Ammon's horn (tissue), 1 donor: ENCODE results near the gene TGM5.
"Not testable (repeated sequence)": the region's sequence is repeated elsewhere in the genome, so short reads cannot be mapped to it uniquely, and the experiment has no call there.

Source experiments
- DNase-seq: peaks from one replicate; pipeline ENCODE4 v3.0.0-alpha.2; 2016; ENCODE audit warnings: low spot score

TGM5 gene

DNA sequence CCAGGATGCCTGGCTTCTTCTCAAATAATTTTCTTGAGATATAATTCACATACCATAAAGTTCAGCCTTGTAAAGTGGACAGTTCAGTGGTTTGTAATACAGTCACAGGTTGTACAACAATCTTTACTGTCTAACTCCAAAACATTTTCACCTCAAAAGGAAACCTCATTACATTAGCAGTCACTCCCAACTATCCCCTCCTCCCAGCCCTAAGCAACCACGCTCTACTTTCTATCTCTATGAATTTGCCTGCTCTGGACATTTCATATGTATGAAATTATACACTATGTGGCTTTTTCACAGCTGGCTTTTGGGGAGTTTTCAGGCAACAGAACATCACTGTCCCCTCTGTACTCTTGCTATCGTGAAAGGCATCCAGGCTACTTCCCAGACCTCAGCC, 17.5 kb downstream of the TGM5 start:
- no peak for DNase-seq

DNA sequence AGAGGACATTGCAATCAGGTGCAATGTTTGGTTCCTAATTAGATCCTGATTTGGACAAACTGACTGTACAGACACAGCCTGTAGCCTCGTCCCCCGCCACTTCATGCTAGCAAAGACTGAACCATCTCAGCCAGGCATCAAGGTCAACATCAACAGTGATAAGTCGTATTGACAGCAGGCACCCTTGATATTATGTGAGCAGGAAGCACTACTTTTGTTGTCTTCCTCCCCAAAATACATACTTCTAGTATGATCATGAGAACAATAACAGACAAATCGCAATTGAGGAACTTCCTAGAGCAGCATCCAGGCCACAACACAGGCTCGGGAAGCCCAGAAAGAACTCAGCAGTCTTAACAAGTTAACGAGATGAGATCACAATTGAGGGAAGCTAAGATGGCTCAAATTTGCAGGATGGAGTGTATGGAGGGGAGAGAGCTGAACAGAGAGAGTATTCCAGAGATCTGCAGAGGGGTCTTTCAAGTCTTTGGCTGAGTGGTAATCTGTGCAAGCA, 20.4 kb downstream of the TGM5 start:
- DNase-seq: no peak

DNA sequence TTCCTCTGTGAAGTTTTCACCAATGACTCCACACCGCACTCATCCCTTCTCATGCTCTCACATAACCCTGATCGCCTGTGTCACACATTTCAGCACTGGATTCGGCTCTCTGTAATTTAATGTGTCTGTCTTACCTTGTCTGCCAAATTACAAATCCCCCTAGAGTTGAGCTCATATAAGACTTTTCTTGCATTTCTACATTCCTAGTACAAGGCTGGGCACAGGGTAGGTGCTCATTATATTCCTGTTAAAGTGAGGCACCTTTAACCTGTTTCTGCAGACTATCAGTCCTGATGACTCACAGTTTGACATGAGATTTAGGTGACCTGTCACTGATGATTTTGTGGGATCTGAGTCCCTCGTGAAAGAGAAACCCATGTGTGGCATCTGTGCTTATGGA, 22.6 kb downstream of the TGM5 start:
- DNase-seq: no peak

DNA sequence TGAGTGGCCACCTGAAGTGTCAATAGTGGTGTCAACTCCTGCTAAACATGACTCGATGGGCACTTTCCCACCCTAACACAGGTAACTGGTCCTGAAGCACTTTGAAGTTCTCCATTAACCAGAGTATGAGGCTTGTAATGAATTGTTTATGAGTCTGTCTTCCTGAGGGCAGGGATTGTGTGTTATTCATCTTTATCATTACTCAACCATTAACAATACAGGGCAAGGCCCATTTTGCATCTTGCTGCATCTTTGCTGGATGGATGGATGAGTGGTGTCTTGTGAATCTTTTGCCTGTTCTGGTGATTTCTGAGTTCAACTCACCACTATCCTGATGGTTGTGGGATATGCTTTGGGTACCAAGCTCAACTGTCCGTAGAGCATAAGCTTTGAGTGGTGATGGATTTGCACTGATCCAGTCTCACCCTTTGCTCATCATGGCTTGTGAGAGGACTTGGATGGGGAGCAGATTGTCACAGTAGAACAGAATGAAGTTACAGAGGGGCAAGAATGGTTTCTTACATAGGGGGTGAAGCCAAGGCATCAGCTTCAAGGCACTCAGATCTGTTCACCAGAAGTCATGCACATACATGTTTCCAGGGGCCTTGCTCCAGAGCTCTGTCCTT, 23.6 kb downstream of the TGM5 start:
- DNase-seq: no peak

DNA sequence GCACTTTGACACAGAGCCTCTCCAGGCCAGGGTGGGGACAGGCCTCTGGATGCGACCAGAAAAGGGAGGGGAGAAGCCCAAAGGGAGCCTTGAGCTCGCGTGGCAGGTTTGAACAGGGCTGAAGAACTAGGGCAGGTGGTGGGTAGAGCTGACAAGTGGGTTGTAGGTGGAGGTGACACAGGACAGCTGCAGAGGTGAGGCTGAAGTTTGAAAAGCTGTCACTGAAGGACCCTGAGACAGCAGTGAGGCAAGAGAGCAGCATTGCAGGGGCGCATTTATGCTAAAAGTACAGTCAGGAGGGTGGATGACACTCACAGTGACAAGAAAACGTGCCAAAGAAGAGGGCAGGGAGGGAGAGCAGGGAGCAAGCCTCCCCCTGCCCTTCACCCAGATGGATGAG, 24.1 kb downstream of the TGM5 start:
- no peak for DNase-seq

DNA sequence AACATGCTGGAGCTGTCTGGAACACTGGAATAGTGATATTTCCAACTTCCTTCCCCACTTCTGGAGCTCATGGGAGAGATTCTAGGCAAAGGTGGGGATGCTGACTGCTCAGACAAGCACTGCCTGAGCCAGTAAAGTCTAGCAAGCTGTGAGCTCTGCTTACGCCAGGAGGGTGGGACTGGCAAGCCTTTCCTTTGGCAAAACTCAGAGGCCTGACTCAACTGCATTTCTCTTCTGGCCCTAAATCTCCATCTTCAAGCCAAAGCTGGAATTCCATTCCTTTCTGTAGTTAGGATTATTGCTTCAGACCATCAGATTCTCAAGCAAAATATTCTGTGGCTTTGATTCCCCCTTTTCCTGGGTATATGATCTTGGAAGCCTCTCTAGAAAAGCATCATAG, 25.6 kb downstream of the TGM5 start:
- DNase-seq: peak; percentile 45

DNA sequence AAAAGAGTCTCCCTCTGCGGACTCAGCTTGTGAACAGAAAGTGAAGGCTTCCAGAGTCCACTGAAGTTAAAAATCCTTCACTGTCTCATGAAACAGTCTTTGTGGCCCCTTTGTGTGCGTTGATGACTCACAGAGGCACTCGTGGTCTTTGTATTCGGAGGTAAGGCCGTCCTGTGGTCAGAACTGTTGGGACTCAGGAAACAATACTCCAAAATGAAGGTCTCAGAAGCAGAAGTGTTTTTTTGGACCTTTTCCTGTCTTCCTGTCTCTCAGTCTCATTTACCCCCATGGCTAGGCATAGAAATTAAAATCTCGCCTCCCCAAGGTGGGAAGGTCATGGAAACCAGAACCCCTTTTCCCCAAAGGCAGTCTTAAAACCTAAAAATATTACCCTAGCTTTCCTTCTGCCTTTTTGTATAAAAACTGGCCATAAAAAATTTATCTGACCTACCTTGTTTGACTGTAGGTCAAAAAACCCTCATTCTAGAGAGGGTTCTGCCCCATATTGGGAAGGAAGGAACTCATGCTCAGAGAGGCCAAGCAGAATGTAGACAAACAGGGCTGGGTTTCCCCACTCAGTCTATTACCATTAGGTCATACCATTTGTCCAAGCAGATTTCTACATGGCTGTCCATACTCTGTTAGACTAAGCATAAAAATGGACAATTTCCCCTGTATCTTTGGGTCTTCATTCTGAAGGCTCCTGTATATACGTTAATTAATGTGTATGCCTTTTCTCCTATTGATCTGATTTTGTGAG, 26.8 kb downstream of the TGM5 start:
- DNase-seq: no peak

DNA sequence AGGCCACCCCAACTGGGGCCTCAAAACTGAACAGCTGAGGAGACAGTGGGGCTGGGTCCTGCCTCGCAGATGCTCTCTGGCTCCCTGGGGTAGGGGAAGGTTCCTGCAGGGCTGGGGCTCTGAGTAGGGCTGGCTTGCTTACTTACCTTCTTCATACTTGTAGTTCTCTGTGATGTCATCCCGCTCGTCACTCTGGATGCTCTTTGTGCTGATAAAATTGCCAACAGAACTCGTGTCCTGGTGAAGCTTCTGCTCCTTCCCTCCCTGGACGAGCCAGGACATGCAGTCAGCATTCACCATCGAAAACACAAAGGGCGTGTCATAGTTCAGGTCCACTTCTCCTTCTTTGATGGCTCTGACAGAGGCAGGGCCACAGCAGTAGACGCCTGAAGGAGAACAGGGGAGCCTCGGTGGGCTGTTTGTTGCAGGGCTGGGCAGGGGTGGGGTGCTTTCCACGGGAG, 28.0 kb downstream of the TGM5 start:
- DNase-seq: no peak

DNA sequence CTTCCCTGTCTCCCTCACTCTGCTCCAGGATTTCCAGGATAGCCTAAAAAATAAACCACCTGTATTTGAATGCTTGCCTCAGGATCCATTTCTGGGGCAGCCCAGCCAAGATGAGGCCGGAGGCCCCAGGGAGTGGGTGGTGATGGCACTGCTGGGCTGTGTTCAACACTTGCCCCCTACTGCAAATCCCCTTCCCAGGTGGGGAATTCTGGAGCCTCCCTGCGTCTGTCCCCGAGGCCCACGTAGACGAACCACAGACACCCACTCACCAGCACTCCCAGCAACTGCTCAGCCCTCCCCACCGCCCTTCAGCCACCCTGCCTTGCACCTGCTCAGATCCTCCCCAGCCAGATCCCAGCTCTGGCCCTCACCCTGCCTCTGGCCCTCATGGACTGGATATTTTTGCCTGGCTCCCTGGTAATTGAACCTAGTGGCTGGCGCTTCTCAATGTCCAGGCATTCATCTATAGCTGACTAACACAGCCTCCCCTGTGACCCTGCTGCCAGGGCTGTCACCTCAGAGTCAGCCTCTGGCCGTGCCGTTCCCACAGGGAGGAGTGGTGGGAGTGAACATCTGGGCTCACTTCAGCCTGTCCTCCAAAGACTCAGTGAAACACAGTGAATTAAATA, 28.8 kb downstream of the TGM5 start:
- no peak for DNase-seq

DNA sequence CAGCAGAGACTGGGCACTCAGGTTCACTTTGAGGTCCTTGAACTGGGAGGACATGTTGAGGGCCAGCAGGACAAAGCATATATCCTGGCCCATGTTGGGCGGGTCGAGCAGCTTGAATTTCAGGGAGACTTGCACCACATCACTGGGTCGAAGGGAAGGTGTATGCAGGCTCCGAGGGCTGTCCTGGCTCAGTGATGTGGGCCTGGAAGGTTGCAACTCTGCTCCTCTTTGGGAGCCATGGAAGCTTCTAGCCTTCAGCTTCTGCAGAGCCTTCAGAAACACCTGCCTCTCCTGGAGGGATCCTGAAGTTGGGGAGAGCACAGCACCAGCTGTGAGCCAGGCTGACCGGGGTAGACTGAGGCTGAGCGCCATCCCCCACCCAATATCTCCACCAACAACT, 31.2 kb downstream of the TGM5 start:
- no peak for DNase-seq

DNA sequence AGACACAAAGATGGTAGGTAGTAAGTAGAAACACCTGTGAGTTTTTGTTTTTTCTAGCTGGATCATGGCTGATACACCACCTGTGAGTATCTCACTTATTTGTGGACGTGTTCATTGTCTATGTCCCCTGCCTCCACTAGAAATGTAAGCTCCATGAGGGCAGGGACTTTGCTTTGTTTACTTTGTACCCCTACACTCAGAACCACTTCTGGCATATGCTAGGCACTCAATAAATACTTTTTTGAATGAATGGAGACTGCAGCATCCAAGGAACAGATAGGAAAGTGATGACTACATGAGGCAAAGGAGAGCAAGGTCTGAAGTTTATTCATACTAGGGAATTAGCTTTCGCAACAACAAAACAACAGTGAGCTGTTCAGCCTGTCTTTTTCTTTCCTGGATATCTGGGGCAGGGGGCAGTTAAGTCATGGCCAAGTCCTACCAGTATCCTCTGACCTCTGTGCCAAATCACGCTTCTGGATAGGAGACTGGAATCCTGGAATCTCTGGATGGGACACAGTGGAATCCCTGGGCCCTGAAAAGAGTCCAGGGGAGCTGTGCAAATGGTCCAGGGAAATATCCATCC, 34.3 kb downstream of the TGM5 start:
- no peak for DNase-seq

DNA sequence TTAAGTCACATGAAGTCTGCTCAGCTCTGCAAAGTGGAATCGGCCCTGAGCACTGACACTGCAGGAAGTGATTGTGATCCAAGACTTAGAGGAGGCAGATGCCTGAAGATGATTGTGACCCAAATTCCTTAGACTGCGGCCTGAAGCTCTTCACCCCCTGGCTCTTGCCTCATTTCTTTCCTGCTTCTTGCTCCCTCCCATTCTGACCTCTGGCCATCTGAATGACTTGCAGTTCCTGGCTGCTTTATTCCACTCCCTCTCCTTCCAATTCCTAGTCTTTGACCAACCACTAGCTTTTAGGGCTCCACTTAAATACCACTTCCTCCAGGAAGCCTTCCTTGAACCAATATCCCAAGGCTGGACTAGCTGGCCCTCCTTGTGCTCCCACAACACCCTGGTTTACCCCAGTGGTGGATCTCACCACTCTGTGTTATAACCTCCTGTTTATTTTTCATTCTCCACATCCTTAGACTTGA, 36.0 kb downstream of the TGM5 start:
- no peak for DNase-seq

DNA sequence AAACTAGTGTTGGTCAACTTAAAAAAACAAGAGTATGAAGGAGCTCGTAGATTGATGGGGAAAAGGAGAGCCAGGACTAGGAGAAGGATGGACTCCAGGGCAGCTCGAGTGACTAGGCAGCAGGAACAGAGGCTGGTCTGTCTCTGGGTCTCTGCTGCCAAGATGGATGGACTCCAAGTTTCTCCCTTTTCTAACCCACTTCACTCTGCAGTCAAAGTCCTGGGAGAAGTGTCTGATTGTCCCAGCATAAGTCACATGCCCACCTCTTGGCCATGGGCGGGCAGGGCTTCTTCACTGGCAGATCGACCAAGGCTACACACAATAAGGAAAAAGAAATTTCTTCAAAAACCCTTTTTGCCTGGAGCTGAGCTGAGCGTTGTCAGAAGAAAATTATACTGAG, 36.8 kb downstream of the TGM5 start:
- peak; percentile 71 for DNase-seq

DNA sequence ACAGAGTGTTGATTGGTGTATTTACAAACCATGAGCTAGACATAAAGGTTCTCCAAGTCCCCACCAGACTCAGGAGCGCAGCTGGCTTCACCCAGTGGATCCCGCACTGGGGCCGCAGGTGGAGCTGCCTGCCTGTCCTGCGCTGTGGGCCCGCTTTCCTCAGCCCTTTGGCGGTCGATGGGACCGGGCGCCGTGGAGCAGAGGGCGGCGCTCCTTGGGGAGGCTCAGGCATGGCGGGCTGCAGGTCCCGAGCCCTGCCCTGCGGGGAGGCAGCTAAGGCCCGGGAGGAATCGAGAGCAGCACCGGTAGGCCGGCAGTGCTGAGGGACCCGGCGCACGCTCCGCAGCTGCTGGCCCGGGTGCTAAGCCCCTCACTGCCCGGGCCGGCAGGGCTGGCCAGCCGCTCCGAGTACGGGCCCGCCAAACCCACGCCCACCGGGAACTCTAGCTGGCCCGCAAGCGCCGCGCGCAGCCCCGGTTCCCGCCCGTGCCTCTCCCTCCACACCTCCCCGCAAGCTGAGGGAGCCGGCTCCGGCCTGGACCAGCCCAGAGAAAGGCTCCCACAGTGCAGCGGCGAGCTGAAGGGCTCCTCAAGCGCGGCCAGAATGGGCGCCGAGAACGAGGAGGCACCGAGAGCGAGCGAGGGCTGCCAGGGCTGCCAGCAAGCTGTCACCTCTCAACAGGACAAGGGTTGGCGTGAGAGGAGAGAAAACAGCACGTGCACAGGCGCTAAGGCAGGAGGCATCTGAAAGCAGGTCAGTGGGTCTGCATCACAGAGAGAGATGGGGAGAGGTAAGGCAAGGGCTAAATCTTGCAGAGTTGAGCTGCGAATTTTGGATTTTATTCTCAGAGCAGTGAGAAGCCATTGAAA, 40.1 kb downstream of the TGM5 start:
- no peak for DNase-seq

DNA sequence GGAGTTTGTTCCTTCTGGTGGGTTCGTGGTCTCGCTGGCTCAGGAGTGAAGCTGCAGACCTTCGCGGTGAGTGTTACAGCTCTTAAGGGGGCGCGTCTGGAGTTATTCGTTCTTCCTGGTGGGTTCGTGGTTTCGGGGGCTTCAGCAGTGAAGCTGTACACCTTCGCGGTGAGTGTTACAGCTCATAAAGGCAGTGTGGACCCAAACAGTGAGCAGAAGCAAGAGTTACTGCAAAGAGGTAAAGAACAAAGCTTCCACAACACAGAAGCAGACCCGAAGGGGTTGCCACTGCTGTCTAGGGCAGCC, 40.8 kb downstream of the TGM5 start:
- DNase-seq: not testable (repeated sequence)

DNA sequence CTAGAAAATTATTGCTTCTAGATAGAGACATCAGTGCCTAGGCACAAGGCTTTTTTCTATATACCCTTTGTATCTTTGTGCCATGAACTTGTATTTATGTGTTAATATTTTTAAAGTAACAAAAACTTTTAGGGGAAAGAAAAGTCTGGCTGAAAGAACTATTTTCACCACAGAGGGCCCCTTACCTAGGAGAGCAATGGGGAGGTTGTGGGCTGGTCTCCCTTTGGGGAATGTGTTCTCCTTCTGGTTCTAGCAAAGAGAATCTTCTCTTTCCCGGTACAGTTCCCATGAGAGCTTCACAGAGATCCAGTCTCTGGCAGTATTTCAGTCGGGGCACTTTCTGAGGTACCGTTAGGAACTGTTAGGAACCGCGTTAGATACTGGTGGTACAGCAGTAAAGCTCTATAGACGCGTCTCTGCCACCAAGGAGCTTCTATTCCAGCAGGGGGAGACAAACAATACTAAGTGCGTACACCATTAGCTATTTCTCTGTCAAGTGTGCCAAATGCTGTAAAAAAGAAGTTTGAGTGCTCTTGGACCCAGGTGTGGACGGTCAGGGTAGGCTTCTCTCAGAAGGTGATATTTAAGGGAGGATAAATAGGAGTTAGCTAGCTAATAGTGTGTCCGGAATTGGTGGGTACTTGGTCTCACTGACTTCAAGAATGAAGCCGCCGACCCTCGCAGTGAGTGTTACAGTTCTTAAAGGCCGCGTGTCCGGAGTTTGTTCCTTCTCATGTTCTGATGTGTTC, 41.4 kb downstream of the TGM5 start:
- peak; percentile 76 for DNase-seq

DNA sequence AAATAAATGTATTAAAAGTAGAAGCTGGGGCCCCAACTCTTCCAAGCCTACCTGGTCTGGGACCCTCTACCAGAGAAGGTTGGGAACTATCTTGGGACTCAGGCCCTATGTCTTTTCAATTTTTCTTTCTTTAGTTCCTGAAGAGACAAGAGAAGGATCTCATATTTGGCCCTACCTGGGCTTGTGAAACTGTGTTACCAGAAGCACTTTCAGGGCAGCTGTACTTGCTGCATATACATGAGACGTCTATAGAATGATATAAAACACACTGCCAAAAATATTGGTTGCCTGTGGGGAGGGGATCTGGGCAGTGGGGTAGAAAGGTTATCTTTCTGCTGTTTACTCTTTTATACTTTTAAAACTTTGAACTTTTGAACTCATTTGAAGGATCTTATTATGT, 45.3 kb downstream of the TGM5 start:
- no peak for DNase-seq

DNA sequence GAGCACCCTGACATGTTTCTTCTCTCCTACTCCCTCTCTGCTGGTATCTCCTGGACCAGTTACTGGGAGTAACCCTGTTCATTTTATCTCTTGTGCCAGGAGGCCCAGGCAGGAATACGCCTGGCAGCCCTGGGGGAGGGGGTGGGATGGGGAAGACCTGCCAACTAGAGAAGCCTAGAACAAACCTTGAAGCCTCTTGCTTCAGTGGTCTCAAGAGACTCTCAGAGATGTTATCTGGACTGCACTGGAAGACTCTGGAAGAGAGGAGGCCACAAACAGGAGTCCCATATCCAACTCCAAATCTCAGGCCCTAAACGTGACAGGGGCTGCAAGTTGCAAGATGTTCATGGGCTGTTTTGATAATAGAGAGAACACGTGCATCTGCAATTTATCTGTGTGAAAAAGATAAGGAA, 45.7 kb downstream of the TGM5 start, which contains the start of gene EPB42:
Gene EPB42, minus strand, starts transcription at position 28 of the 413 bp plus-strand sequence. CDS start 193 bp downstream, outside the sequence.
- no peak for DNase-seq

DNA sequence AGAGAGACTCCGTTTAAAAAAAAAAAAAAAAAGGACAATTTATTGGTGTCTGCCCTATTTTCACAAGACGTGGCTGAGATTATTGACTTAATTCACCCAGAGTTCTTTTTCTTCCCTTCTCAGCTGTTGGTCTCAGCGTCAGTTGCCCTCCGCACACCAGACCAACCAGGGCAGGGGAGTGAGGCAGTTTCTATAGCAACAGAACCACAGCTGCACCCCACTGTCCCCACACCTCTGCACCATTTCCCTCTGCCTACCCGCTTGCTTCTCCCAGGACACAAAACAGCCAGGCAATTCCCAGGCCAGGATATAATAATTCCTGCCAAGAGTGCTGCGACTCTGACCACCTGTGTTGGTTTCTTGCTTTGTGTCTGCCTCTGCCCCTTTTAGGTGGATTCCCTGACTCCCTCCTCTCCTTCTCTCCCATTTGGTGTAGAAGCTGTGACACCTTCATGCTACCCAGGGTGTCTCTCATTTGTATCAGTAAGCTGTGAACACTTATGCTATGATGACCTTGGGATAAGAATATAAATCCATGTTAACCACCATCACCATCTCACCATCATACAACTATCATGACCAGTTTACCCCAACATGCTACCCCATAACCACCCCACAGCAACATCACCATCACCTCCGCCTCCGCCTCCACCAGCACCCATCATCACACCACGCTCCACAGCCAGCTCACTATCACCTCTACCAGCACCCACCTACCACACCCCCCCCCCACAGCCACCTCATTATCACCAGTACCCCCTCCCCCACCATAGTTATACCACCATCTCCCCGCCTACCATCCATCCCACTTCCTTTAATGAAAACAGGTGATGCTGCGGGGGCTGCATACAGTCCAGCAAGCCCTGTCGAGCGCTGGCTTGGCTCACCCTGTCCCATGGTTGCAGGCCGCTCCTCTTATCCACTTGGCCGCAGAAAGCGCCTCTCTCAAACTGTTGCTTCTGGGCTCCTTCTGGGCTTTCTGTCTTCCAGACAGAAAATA, 46.5 kb downstream of the TGM5 start:
- no peak for DNase-seq
